Activated CD8-positive, alpha-beta memory T cell treated with anti-CD3 and anti-CD28 coated beads for 36 hours (primary cell): ENCODE results near the gene TPRX1. TPM values are rescaled to one million over a fixed set of nuclear protein-coding genes. Genes with fewer than 3 reads are reported as not detected.

Experiments used
- CTCF ChIA-PET: fragments of 350-600 bp; sonication (Branson Sonifier 250); formaldehyde crosslinking; loops from one replicate; lab custom pipeline; 2021; ENCODE audit warnings: antibody characterized with exemption; lab: Charles Lee
- POLR2A ChIA-PET: fragments of 350-600 bp; sonication (Branson Sonifier 250); formaldehyde crosslinking; loops from one replicate; lab custom pipeline; 2021; ENCODE audit warnings: antibody characterized with exemption; lab: Charles Lee
- total RNA-seq, 2 experiments: library from RNA; stranded (reverse); gene quantifications; one replicate each; pipeline ENCODE4 v1.2.3, GENCODE V29; 2021

TPRX1 gene
- total RNA-seq, 2 experiments from 2014 or later = not detected

- CTCF ChIA-PET = interaction anchor here (1.0 kb wide), 1 partner anchor 8 kb away, joined by 3 read pairs; no protein-coding TSS in a partner anchor
- POLR2A ChIA-PET = interaction anchor here (0.6 to 1.6 kb wide), 2 partner anchors 12 to 40 kb away, joined by 5 read pairs; no protein-coding TSS in a partner anchor
These were observed 46.5 kb downstream of the TPRX1 start for GRCh38 chr19:47757617-47758442.

GRCh38 chr19:47756953-47757608, 47.3 kb downstream of the TPRX1 start:
- POLR2A ChIA-PET = no interaction called here
- CTCF ChIA-PET = interaction anchor here (1.0 kb wide), 1 partner anchor 8 kb away, joined by 3 read pairs; no protein-coding TSS in a partner anchor

DNA sequence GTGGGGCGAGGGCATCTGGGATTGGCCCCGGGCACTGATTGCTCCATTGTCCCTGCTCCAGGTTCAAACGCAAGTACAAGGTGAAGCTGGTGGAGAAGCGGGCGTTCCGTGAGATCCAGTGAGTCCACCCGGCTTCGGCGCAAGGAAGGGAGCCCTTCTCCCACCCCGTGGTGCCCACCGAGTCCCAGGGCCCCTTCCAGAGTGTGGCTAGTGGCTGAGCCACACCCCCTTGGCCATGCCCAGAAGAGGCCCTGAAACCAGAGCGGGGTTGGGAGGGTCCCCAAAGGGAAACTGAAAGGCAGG, 47.8 kb downstream of the TPRX1 start:
- POLR2A ChIA-PET = no interaction called here
- CTCF ChIA-PET = interaction anchor here (1.0 kb wide), 1 partner anchor 9 kb away, joined by 3 read pairs; no protein-coding TSS in a partner anchor

DNA sequence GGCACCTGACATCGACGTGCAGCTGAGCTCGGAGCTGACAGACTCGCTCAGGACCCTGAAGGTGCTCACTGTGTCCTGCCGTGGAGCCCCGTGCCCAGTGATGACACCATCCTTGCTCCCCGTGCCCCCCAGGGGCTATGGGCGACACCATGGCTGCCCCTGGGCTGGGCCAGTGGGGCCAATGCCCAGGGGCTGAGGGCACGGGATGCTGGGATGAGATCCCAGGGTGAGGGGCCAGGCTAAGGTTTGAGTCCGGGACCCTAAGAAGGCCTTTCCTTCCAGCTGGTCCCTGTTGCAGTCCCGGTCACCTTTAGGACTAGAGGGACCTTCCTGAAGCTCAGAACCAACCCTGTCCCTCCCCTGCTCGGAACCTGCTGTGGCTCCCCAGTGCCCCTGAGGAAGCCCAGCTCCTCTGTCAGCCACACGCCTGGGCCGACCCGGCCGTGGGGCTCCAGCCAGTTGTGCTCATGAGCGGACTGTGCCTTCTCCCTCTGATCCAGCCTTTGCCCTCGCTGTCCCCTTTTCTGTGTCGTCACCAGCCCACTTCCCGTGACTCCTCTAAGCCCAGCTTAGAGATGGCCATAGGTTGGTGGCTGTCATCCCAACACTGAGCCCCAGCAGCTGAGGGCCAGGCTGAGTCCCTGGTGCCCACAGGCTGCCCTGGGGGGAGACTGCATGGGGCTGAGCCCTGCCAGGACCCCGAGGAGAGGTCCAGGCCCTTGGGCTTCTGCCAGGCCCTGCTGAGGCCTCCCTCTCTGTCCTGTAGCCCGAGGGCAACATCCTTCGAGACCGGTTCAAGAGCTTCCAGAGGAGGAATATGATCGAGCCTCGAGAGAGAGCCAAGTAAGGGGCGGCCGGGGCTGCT, 48.4 kb downstream of the TPRX1 start:
- ChIA-PET POLR2A (interaction anchor here (1.4 kb wide), 1 partner anchor 10 kb away, joined by 4 read pairs; the partner anchor contains the start of gene NOP53), CTCF (interaction anchor here (1.0 to 1.5 kb wide), 4 partner anchors 10 to 11 kb away, joined by 3 to 4 read pairs (median 3); no protein-coding TSS in a partner anchor)

DNA sequence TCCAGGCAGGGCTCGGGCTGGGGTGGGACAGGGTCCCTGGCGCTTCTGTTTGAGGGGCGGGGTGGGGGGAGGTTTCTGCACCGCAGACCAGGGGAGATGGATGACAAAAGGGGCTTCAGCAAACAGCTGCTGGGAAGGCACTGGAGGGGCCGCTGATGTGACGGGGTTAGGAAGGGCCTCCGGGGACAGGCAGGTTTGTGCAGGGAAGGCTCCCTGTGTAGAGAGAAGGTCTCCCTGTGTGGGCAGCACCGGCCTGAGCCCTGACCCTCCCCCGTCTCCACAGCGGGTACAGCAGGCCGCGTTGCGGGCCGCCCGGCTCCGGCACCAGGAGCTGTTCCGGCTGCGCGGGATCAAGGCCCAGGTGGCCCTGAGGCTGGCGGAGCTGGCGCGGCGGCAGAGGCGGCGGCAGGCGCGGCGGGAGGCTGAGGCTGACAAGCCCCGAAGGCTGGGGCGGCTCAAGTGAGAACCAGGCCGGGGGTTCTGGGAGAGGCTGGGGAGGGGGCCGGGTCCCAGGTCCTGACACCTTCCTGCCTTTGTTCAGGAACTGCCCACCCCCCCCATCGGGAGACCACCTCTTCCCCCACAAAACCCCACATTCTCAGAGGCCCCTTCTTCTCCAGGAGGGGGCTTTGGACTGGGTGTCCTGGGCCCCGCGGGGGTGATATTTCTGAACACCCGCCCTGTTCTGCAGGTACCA, 49.1 kb downstream of the TPRX1 start:
- POLR2A ChIA-PET = interaction anchor here (1.4 kb wide), 1 partner anchor 10 kb away, joined by 4 read pairs; the partner anchor contains the start of gene NOP53
- CTCF ChIA-PET = interaction anchor here (1.1 to 1.5 kb wide), 3 partner anchors 9 to 12 kb away, joined by 3 to 4 read pairs (median 3); no protein-coding TSS in a partner anchor

DNA sequence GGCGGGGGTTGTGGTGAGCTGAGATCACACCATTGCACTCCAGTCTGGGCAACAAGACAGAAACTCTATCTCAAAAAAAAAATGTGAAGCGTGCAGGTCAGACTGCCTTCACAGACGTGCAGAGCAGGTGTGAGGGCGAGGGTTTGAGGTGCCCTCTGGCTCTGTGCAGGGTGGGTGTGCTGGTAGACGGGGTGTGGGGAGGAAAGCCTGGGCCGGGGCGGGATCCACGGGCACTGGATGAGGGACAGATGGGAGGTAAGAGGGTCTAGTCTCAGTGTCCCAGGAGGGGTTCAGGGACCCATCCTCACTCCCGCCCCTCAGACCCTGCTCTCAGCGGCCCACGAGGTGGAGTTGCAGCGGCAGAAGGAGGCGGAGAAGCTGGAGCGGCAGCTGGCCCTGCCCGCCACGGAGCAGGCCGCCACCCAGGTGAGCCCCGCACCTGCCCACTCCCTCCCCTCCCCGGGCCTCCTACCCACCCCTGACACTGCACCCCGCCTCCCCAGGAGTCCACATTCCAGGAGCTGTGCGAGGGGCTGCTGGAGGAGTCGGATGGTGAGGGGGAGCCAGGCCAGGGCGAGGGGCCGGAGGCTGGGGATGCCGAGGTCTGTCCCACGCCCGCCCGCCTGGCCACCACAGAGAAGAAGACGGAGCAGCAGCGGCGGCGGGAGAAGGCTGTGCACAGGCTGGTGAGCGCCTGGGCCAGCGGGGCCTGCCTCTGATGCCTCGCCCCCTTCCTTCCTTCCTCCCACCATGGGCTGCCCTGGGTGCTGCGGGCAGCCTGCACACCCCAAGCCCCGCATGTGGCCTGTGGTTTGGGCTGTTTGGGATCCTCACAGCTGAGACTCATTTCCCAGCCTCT, 49.9 kb downstream of the TPRX1 start:
- ChIA-PET CTCF (interaction anchor here (1.5 kb wide), 1 partner anchor 11 kb away, joined by 3 read pairs; no protein-coding TSS in a partner anchor), POLR2A (no interaction called here)

DNA sequence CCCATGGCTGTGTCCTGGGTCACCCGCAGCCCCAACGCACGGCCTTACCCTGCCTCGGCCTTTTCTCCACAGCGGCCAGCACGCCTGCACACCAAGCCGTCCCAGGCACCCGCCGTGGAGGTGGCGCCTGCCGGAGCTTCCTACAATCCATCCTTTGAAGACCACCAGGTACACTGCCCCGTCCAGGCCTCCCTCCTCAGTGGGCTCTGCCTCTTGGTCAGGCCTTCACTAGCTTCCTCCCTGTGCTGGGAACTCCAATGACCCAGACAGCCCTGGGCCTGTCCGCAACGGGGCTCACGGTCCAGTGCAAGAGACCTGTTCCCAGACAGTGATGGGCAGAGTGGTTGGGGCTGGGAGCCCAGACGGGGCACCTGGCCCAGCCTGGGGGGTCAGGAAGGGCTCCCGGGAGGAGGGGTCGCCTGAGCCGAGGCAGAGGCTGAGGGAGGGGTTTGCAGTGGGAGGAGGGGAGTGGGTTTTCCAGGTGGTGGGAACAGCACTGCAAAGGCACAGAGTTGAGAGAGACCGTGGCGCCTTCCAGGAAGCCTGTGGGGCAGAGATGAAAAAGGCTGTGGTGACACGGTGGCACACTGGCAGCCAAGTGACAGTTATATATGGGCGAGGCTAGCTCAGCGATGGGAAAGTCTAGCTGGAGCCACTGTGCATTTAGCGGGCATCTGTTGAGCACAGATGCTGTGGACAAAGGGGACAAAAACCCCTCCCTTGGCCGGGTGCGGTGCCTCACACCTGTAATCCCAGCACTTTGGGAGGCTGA, 51.7 kb downstream of the TPRX1 start:
- ChIA-PET POLR2A (no interaction called here), CTCF (interaction anchor here (0.8 to 1.4 kb wide), 5 partner anchors 13 to 54 kb away, joined by 3 to 4 read pairs (median 3); partner anchors contain the start of gene EHD2)

Other genes with a start within 250 kb of the TPRX1 start
- gene ZNF541, start 231.4 kb downstream of the TPRX1 start, total RNA-seq = not detected
- gene BICRA, start 195.4 kb downstream of the TPRX1 start, total RNA-seq = 10 to 100 TPM in 1 of 2 experiments, 1 to 10 TPM in 1; 9.3 to 10.9 TPM
- under 1 TPM; 0.10 to 0.17 TPM for gene EHD2, start 91.1 kb downstream of the TPRX1 start, total RNA-seq
- 100 to 1,000 TPM; 201 to 204 TPM for gene NOP53, start 59.0 kb downstream of the TPRX1 start, total RNA-seq
- 100 to 1,000 TPM in 1 of 2 experiments, 10 to 100 TPM in 1; 98.8 to 101 TPM for gene SELENOW, start 25.8 kb downstream of the TPRX1 start, total RNA-seq
- gene CRX, start 17.4 kb upstream of the TPRX1 start, total RNA-seq = not detected
- not detected for gene TPRX2, start 54.7 kb upstream of the TPRX1 start, total RNA-seq
- gene SULT2A1, start 81.8 kb upstream of the TPRX1 start, total RNA-seq = not detected
- not detected for gene BSPH1, start 187.6 kb upstream of the TPRX1 start, total RNA-seq
- not detected for gene ELSPBP1, start 190.1 kb upstream of the TPRX1 start, total RNA-seq
- gene CABP5, start 239.5 kb upstream of the TPRX1 start, total RNA-seq = not detected